ENCODE results near the gene GPR142.

Gene GPR142

GRCh38 chr17:74344658-74345057 is 22.6 kb upstream of the GPR142 start:
- no peak for DNase-seq (ENCODE audit: low read depth)

DNA sequence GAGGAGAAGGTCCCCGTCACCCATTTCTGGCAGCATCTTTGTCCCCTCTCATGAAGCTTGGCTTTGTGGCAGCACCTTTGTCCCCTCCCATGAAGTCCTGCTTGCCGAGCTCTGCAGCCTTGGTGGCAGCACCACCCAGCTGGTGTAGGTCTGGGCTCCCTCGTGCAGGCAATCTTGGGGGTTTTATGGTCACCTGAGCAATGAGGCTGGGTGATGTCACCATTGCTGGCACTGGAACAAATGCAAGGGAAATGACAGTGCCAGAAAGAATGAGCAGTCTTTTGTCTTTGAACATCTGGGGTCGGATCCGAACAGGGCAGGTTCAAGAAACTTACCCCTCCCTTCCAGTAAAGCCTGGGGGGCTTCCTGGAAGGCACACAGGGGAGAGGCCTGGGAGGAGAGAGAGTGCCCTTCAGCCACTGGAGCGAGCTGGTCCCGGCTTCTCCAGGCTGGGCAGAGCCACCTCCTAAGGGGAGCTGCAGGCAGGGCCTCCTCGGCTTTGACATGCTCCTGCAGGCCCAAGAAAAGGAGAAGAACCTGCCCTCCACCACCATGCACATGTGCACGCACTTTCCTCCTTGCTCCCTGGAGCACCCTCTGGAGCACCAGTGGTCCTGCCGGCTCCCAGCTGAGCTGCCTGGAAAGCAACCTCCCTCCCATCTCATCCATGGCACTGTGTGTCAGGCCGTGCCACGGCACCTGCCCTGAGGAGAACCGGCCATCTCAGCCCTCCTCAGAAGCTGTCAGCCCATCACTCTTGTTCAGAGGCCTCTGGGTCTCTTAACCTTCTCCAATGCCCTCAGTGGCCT is 21.7 kb upstream of the GPR142 start:
- no peak for DNase-seq (ENCODE audit: low read depth)

GRCh38 chr17:74347646-74348045 is 19.7 kb upstream of the GPR142 start:
- no peak for DNase-seq (ENCODE audit: low read depth)

DNA sequence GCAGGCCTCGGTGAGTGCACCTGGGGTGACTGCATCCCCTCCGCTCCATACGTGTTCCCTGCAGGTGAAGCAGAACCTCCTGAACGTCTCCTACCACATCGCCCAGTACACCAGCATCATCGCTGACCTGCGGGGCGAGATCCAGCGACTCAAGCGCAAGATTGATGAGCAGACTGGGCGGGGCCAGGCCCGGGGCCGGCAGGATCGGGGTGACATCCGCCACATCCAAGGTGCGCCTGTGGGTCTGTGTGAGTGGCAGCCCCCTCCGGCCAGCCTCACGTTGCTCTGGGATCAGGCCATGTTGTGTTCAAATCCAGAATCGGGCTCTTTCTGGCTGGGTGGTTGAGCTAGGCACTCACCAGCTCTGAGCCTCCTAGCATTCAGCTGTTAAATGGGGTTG is 18.2 kb upstream of the GPR142 start:
- DNase-seq (ENCODE audit: low read depth): no peak

- DNase-seq (ENCODE audit: low read depth): no peak
Measured at GRCh38 chr17:74350486-74350885, 16.8 kb upstream of the GPR142 start.

DNA sequence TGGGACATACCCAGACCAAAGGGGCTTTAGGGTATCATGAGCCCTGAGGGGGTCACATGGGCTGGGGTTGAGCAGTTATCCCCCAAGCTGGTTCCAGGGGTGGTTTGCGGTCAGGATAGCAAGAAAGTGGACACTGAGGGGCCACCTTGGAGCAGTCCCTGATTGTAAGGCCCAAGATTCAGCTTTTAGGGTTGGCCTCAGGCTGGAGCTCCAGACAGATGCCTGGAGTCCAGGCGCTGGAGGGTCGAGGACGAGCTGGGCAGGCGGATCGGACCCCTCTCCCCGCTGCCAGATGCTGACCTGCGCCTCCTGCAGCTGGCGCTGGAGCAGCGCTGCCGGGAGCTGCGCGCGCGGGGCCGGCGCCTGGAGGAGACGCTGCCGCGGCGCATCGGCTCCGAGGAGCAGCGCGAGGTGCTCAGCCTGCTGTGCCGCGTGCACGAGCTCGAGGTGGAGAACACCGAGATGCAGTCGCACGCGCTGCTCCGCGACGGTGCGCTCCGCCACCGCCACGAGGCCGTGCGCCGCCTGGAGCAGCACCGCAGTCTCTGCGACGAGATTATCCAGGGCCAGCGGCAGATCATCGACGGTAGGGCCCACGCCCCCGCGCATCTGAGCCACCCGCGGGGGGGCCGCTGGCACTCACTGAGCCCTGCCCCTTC is 15.6 kb upstream of the GPR142 start:
- DNase-seq (ENCODE audit: low read depth): no peak

GRCh38 chr17:74353446-74354060 is 13.8 kb upstream of the GPR142 start:
- no peak for DNase-seq (ENCODE audit: low read depth)

GRCh38 chr17:74354123-74354522 is 13.2 kb upstream of the GPR142 start:
- peak; percentile 28 for DNase-seq (ENCODE audit: low read depth)

DNA sequence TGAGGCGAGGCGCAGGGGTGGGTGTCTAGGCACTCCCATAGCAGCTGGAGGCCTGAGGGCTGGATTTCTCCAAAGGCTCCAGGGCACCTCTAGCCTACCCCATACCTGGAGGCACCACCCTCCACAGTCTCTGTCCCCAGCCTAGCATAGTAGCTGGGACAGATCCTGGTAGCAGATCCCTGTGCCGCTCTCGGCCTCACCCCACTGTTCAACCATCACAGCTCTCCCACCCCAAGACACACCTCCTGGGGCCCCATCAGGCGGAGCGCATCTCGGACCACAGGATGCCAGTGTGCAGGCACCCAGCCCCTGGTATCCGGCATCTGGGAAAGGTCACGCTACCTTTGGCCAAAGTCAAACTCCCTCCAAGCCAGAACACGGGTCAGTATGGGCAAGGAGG is 12.7 kb upstream of the GPR142 start:
- DNase-seq (ENCODE audit: low read depth): no peak

- DNase-seq (ENCODE audit: low read depth): no peak
Measured at GRCh38 chr17:74355065-74355464, 12.2 kb upstream of the GPR142 start.

DNA sequence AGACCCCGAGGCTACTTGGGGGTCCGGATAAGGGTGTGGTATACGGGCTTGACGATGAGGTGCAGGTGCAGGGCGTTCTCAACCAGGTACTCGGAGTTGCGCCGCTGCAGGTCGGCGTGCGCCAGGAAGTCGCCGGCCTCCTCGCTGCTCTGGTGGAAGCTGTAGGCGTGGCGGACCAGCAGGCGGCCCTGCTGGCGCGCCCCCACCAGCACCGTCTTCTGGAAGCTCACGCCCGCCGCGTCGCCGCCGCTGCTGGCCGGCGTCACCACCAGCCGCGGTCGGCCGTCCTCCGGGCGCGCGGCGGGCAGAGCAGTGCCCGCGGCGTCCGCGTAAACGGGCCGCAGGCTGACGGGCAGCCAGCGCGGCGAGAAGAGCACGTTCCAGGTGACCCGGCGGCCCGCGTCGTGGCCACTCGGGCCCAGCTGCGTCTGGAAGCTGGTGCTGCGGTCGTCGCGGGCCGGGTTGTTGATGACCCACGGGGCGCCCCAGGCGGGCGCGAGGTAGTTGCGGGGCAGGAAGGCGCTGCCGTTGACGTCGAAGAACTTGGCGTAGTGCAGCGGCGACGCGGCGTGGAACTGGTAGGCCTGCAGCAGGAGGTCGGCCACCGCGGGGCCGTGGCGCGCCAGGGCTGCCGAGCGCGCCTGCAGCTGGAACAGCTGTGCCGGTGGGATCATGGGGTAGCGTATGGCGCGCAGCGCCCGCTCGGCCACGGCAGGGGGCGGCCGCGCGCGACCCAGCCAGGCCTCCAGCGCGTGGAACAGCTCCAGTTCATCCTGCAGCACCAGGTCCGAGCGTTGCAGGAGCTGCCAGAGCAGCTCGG is 10.4 kb upstream of the GPR142 start:
- DNase-seq (ENCODE audit: low read depth): no peak

- DNase-seq (ENCODE audit: low read depth): no peak
Measured at GRCh38 chr17:74357466-74357809, 9.9 kb upstream of the GPR142 start.

GRCh38 chr17:74358697-74359096 is 8.6 kb upstream of the GPR142 start:
- DNase-seq (ENCODE audit: low read depth): no peak

DNA sequence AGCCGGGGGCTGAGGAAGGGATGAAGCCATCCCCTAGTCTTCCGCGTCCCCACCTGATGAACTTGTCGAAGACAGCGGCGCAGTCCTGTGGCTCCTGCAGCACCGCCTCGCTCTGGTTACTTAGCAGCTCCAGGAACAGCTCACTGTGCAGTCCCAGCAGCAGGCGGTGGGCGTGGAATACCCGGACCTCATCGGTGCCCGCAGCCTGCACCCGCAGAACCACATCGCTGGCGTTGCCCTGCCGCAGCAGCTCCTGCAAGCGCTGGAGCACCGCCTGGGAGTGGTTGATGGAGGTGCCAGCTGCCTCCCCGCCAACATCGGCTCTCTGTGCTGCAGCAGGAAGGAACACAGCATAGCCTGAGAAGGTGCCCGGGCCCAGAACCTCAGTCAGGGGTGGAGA is 7.4 kb upstream of the GPR142 start:
- no peak for DNase-seq (ENCODE audit: low read depth)

- DNase-seq (ENCODE audit: low read depth): no peak
Measured at GRCh38 chr17:74360899-74361229, 6.4 kb upstream of the GPR142 start.

DNA sequence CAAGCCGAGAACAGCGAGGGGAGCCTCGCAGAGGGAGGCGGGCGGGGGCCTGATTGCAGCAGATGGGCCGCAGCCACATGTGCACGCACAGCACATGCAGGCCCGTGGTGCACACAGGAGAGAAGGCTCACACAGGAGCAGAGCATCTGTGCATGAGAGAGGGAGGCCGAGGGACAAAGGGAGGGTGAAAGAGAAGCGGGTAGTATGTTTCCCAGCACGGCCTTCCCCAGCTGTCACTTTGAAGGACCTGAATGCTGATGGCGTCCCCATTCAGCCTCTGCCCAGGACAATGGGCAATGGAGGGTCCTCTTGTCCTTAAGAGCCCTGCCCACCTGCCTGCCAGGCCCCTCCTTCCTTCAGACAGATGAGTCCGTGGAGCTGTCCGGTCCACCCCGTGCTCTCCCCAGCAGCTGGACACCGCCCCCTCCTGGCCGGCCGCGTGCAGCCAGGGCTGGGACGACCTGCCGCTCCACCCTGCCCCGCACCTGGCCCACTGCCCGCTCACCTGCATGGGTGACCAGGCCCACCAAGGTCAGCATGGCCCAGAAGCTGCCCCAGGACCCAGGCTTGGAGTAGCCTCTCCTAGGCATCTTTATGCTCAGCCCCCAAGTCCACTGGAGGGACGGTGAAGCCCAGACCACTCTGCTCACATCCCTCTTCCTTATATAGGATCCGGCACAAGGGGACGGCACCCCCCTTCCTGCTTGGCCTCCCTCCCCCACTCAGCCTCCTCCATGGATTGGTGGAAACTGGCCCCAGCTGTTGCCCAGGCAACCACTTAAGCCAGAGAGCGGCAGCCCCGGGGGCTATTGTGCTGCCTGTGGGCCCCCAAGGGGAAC is 5.9 kb upstream of the GPR142 start, which contains the start of gene BTBD17:
BTBD17 (minus strand) TSS at position 639 of the 839 bp plus-strand sequence; CDS start at position 590, 49 bp downstream.
- DNase-seq (ENCODE audit: low read depth): peak; percentile 21

- DNase-seq (ENCODE audit: low read depth): no peak
Measured at GRCh38 chr17:74362069-74362405, 5.3 kb upstream of the GPR142 start.

DNA sequence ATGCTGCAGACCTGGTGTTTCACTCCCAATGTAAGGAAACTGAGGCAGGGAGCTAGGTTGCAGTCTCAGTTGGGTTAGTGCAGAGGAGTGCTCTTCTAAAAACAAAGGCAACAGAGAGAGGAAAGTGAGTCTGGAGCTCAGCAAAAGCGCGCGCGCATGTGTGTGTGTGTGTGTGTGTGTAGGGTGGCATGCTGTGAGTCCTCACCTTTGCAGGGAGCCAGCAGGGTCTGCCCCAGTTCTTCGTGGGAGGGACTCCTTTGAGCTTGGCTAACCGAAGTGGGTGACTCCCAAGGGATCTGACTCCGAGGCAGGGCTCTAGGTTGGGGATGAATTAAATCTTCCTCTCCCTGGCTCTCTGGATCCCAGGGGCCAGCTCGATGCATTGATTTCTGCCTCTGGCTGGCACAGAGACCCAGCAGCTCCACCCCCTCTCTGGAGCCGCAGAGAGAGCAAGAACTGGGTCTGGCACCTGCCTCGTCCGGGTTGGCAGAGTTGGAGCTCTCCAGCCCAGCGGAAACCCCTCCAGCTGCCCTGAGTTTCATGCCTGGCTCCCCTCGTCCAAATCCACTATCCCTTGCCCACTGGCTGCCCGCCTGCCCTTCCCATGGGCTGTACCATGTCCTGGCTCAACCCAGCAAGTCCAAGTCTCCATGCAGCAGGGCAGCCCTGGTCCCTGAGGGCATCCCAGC is 4.4 kb upstream of the GPR142 start:
- no peak for DNase-seq (ENCODE audit: low read depth)

- DNase-seq (ENCODE audit: low read depth): peak; percentile 58
Measured at GRCh38 chr17:74368341-74369081, 1.2 kb downstream of the GPR142 start.

DNA sequence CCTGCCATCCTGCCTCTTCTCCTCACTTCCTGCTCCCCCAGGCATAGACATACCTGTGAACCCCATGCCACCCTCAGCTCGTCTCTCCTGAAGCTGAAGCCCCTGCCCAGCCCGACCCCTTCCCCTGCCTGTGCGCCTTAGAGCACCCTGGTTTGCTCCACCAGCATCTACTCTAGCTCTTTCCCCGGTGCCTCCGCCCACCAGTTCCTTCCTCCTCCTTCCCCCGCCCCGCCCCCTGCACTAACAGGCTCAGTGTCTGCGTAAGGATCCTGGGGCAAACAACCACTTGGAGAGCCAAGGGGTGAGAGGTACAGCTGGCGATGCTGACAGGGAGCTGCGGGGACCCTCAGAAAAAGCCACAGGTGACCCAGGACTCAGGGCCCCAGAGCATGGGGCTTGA is 1.9 kb downstream of the GPR142 start:
- peak; percentile 47 for DNase-seq (ENCODE audit: low read depth)
